ENCODE results near the gene IL10.
A peak's percentile ranks its signal among the peaks of the same experiment; 100 is the strongest.

Gene IL10

GRCh38 chr1:206736878-206737728 lies 35.2 kb downstream of the IL10 start:
- TF ChIP-seq REST (IDR thresholded peaks at IDR 0.05; ENCODE audit: low read depth) (no peak), EP300 (IDR thresholded peaks at IDR 0.05; ENCODE audit: borderline replicate concordance) (no peak), CEBPB (IDR thresholded peaks at IDR 0.05) (no peak), CREB1 (IDR thresholded peaks at IDR 0.05; ENCODE audit: low read depth) (no peak), TAF1 (IDR thresholded peaks at IDR 0.05; ENCODE audit: low read depth) (no peak)

GRCh38 chr1:206735553-206736031 lies 36.7 kb downstream of the IL10 start:
- TF ChIP-seq YY1 (IDR thresholded peaks at IDR 0.05; ENCODE audit: low read depth), result no peak

GRCh38 chr1:206734499-206735142 lies 37.7 kb downstream of the IL10 start:
- TF ChIP-seq RAD21 (IDR thresholded peaks at IDR 0.05; ENCODE audit: low read depth) (peak; percentile 50), TCF12 (IDR thresholded peaks at IDR 0.05; ENCODE audit: low read depth) (no peak), EGR1 (IDR thresholded peaks at IDR 0.05) (no peak), TAF1 (IDR thresholded peaks at IDR 0.05; ENCODE audit: low read depth) (no peak), TEAD4 (IDR thresholded peaks at IDR 0.05) (no peak)

- TF ChIP-seq CEBPB (IDR thresholded peaks at IDR 0.05) (no peak), RAD21 (IDR thresholded peaks at IDR 0.05; ENCODE audit: low read depth) (no peak)
Measured at GRCh38 chr1:206732992-206733391, 39.3 kb downstream of the IL10 start.

- TF ChIP-seq USF1 (IDR thresholded peaks at IDR 0.05) (no peak), FOXM1 (IDR thresholded peaks at IDR 0.05; ENCODE audit: borderline replicate concordance, low read depth) (no peak), MAX (IDR thresholded peaks at IDR 0.05) (no peak), EP300 (IDR thresholded peaks at IDR 0.05; ENCODE audit: borderline replicate concordance) (no peak), RAD21 (IDR thresholded peaks at IDR 0.05; ENCODE audit: low read depth) (no peak), CREB1 (IDR thresholded peaks at IDR 0.05; ENCODE audit: low read depth) (no peak), YY1 (IDR thresholded peaks at IDR 0.05; ENCODE audit: low read depth) (no peak), EGR1 (IDR thresholded peaks at IDR 0.05) (no peak), ZBTB7A (IDR thresholded peaks at IDR 0.05; ENCODE audit: low read depth) (no peak), REST (IDR thresholded peaks at IDR 0.05; ENCODE audit: low read depth) (no peak), NFIC (IDR thresholded peaks at IDR 0.05) (no peak), CEBPB (IDR thresholded peaks at IDR 0.05) (no peak), TAF1 (IDR thresholded peaks at IDR 0.05; ENCODE audit: low read depth) (no peak), TCF12 (IDR thresholded peaks at IDR 0.05; ENCODE audit: low read depth) (no peak), TEAD4 (IDR thresholded peaks at IDR 0.05) (no peak)
Measured at GRCh38 chr1:206732508-206732907, 39.8 kb downstream of the IL10 start.

GRCh38 chr1:206729507-206729906 lies 42.8 kb downstream of the IL10 start:
- TF ChIP-seq TCF12 (IDR thresholded peaks at IDR 0.05; ENCODE audit: low read depth) (no peak), CEBPB (IDR thresholded peaks at IDR 0.05) (no peak), USF1 (IDR thresholded peaks at IDR 0.05) (no peak), CREB1 (IDR thresholded peaks at IDR 0.05; ENCODE audit: low read depth) (no peak), RAD21 (IDR thresholded peaks at IDR 0.05; ENCODE audit: low read depth) (no peak), EGR1 (IDR thresholded peaks at IDR 0.05) (no peak), NFIC (IDR thresholded peaks at IDR 0.05) (no peak), EP300 (IDR thresholded peaks at IDR 0.05; ENCODE audit: borderline replicate concordance) (no peak), FOXM1 (IDR thresholded peaks at IDR 0.05; ENCODE audit: borderline replicate concordance, low read depth) (no peak), TAF1 (IDR thresholded peaks at IDR 0.05; ENCODE audit: low read depth) (no peak), ZBTB7A (IDR thresholded peaks at IDR 0.05; ENCODE audit: low read depth) (no peak), TEAD4 (IDR thresholded peaks at IDR 0.05) (no peak), MAX (IDR thresholded peaks at IDR 0.05) (no peak), YY1 (IDR thresholded peaks at IDR 0.05; ENCODE audit: low read depth) (no peak), REST (IDR thresholded peaks at IDR 0.05; ENCODE audit: low read depth) (no peak)

Measured in Ishikawa (cell line).